Neural progenitor cell (in vitro differentiated cells): ENCODE results near the gene PCDHGA8.

Source experiments
- EZH2 ChIP-seq: fragments of 200-600 bp; sonication (generic); IDR thresholded peaks from 2 replicates; pipeline ENCODE4 v1.6.1; 2017; ENCODE audit warnings: antibody characterized with exemption, mild to moderate bottlenecking, moderate library complexity
- EZH2phosphoT487 ChIP-seq: fragments of 200-600 bp; sonication (generic); IDR thresholded peaks from 2 replicates; pipeline ENCODE4 v1.6.1; 2017; ENCODE audit warnings: antibody characterized with exemption
- TF ChIP-seq, protein P1 (sequence below): fragments of 200-600 bp; sonication (generic); IDR thresholded peaks from 2 replicates; pipeline ENCODE4 v1.5.1; 2017; ENCODE audit warnings: antibody characterized with exemption, mild to moderate bottlenecking

DNA sequence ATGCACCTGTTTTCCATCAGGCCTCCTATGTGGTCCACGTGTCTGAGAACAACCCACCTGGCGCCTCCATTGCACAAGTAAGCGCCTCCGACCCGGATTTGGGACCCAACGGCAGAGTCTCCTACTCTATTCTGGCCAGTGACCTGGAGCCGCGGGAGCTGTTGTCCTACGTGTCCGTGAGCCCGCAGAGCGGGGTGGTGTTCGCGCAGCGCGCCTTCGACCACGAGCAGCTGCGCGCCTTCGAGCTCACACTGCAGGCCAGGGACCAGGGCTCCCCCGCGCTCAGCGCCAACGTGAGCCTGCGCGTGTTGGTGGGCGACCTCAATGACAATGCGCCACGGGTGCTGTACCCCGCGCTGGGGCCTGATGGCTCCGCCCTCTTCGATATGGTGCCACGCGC, 40.8 kb upstream of the PCDHGA8 start:
- TF ChIP-seq, protein P1, sequence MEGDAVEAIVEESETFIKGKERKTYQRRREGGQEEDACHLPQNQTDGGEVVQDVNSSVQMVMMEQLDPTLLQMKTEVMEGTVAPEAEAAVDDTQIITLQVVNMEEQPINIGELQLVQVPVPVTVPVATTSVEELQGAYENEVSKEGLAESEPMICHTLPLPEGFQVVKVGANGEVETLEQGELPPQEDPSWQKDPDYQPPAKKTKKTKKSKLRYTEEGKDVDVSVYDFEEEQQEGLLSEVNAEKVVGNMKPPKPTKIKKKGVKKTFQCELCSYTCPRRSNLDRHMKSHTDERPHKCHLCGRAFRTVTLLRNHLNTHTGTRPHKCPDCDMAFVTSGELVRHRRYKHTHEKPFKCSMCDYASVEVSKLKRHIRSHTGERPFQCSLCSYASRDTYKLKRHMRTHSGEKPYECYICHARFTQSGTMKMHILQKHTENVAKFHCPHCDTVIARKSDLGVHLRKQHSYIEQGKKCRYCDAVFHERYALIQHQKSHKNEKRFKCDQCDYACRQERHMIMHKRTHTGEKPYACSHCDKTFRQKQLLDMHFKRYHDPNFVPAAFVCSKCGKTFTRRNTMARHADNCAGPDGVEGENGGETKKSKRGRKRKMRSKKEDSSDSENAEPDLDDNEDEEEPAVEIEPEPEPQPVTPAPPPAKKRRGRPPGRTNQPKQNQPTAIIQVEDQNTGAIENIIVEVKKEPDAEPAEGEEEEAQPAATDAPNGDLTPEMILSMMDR, result no peak
- TF ChIP-seq EZH2 (no peak), EZH2phosphoT487 (no peak)
